GM19324 (cell line): ENCODE results near the gene MASTL.

Experiments used
- ATAC-seq: cut with Tn5 transposase; IDR thresholded peaks from one replicate; pipeline ENCODE4 v1.9.1; 2021; ENCODE audit warnings: mild to moderate bottlenecking, moderate library complexity; ENCODE audit not compliant: unreplicated experiment, low FRiP score

The MASTL gene

GRCh38 chr10:27225011-27225590 lies 69.9 kb downstream of the MASTL start:
- no peak for ATAC-seq

GRCh38 chr10:27225642-27226257 lies 70.6 kb downstream of the MASTL start:
- no peak for ATAC-seq

GRCh38 chr10:27230022-27230421 lies 74.9 kb downstream of the MASTL start:
- no peak for ATAC-seq

GRCh38 chr10:27235706-27236105 lies 80.6 kb downstream of the MASTL start:
- ATAC-seq = no peak
